Liver (tissue), 9 donors: Measurements from ENCODE around the gene LCORL. TPM values are rescaled to one million over a fixed set of nuclear protein-coding genes. Genes with fewer than 3 reads are reported as not detected.

Experiments used
- DNase-seq: peaks from one replicate; pipeline ENCODE4 v3.0.0-alpha.2; 2017; ENCODE audit warnings: low spot score
- H3K27ac ChIP-seq, 2 donors: one replicate each; pipeline ENCODE4 v1.7.0; 2013; ENCODE audit warnings: inconsistent platforms in 2 of 2, low read length in 2 of 2, control low read depth in 1 of 2, low read depth in 1 of 2, mild to moderate bottlenecking in 1 of 2
- H3K27me3 ChIP-seq, 4 donors: one replicate each; pipeline versions ENCODE4 v1.6.1 to v1.7.0; 2013; ENCODE audit warnings: low read length in 3 of 4, inconsistent platforms in 1 of 4, mild to moderate bottlenecking in 1 of 4, moderate library complexity in 1 of 4; ENCODE audit not compliant: control insufficient read depth in 4 of 4, insufficient read depth in 4 of 4
- H3K36me3 ChIP-seq, 4 donors: one replicate each; pipeline versions ENCODE4 v1.6.1 to v1.7.0; 2013; ENCODE audit warnings: low read length in 3 of 4, mild to moderate bottlenecking in 3 of 4, low read depth in 1 of 4, moderate library complexity in 1 of 4; ENCODE audit not compliant: control insufficient read depth in 4 of 4, insufficient read depth in 3 of 4
- H3K4me1 ChIP-seq, 4 donors: one replicate each; pipeline versions ENCODE4 v1.6.1 to v1.7.0; 2013; ENCODE audit warnings: low read length in 3 of 4, mild to moderate bottlenecking in 3 of 4, moderate library complexity in 1 of 4; ENCODE audit not compliant: control insufficient read depth in 4 of 4, insufficient read depth in 4 of 4
- H3K4me3 ChIP-seq, 3 donors: one replicate each; pipeline versions ENCODE4 v1.6.1 to v1.7.0; 2013; ENCODE audit warnings: low read length in 3 of 3, control low read depth in 1 of 3, low read depth in 1 of 3, mild to moderate bottlenecking in 1 of 3
- H3K9ac ChIP-seq, 2 donors: one replicate each; pipeline ENCODE4 v1.7.0; 2013; ENCODE audit warnings: low read length in 2 of 2, mild to moderate bottlenecking in 2 of 2, moderate library complexity in 2 of 2, control low read depth in 1 of 2, low read depth in 1 of 2
- H3K9me3 ChIP-seq, 4 donors: one replicate each; pipeline versions ENCODE4 v1.6.1 to v1.7.0; 2013; ENCODE audit warnings: low read length in 3 of 4; ENCODE audit not compliant: control insufficient read depth in 4 of 4
- ATF3 ChIP-seq: IDR thresholded peaks from 2 replicates; pipeline ENCODE4 v1.6.1; 2016; ENCODE audit warnings: antibody characterized with exemption
- CTCF ChIP-seq: fragments of 150-350 bp; IDR thresholded peaks from 2 replicates; pipeline ENCODE4 v1.5.1; 2017; ENCODE audit warnings: improper control_type of control experiment, low read depth, low read length; ENCODE audit not compliant: missing input control
- EGR1 ChIP-seq, 2 donors: IDR thresholded peaks; 2 replicates each; pipeline ENCODE4 v1.6.1; 2016 to 2018; ENCODE audit warnings: antibody characterized with exemption in 2 of 2, low read depth in 2 of 2
- FOXA1 ChIP-seq: IDR thresholded peaks from 2 replicates; pipeline ENCODE4 v1.6.1; 2016; ENCODE audit warnings: antibody characterized with exemption
- GABPA ChIP-seq, 2 donors: IDR thresholded peaks in 1 of 2; conservative IDR thresholded peaks in 1 of 2; 2 replicates each; pipeline ENCODE4 v1.6.1; 2016; ENCODE audit warnings: antibody characterized with exemption in 2 of 2, mild to moderate bottlenecking in 1 of 2, moderate library complexity in 1 of 2
- HNF4A ChIP-seq, 2 donors: conservative IDR thresholded peaks; 2 replicates each; pipeline ENCODE4 v1.6.1; 2016; ENCODE audit warnings: antibody characterized with exemption in 2 of 2, mild to moderate bottlenecking in 2 of 2
- HNF4G ChIP-seq: IDR thresholded peaks from 2 replicates; pipeline ENCODE4 v1.6.1; 2016; ENCODE audit warnings: antibody characterized with exemption
- JUND ChIP-seq, 2 donors: IDR thresholded peaks; 2 replicates each; pipeline ENCODE4 v1.6.1; 2016; ENCODE audit warnings: antibody characterized with exemption in 2 of 2
- MAX ChIP-seq: IDR thresholded peaks from 2 replicates; pipeline ENCODE4 v1.6.1; 2016; ENCODE audit warnings: antibody characterized with exemption
- NR2F2 ChIP-seq: IDR thresholded peaks from 2 replicates; pipeline ENCODE4 v1.6.1; 2016; ENCODE audit warnings: antibody characterized with exemption
- RAD21 ChIP-seq, 2 donors: IDR thresholded peaks; 2 replicates each; pipeline ENCODE4 v1.6.1; 2016; ENCODE audit warnings: antibody characterized with exemption in 2 of 2, mild to moderate bottlenecking in 2 of 2
- REST ChIP-seq: IDR thresholded peaks from 2 replicates; pipeline ENCODE4 v1.6.1; 2016; ENCODE audit warnings: antibody characterized with exemption, mild to moderate bottlenecking
- RXRA ChIP-seq, 2 donors: IDR thresholded peaks; 2 replicates each; pipeline ENCODE4 v1.6.1; 2017 to 2018; ENCODE audit warnings: antibody characterized with exemption in 2 of 2, mild to moderate bottlenecking in 1 of 2
- TAF1 ChIP-seq: conservative IDR thresholded peaks from 2 replicates; pipeline ENCODE4 v1.6.1; 2016; ENCODE audit warnings: antibody characterized with exemption, mild to moderate bottlenecking
- YY1 ChIP-seq: IDR thresholded peaks from 2 replicates; pipeline ENCODE4 v1.6.1; 2016; ENCODE audit warnings: antibody characterized with exemption, mild to moderate bottlenecking
- ZBTB33 ChIP-seq: IDR thresholded peaks from 2 replicates; pipeline ENCODE4 v1.6.1; 2016; ENCODE audit warnings: antibody characterized with exemption
- WGBS: extraction: QIAGEN DNeasy Blood & Tissue Kit; methylation state at CpG from one replicate; pipeline ENCODE4 v1.1.7; 2013; 5-methylcytosine and 5-hydroxymethylcytosine counted together
- polyA plus RNA-seq, 2 donors: library from polyadenylated mRNA; stranded (reverse) in 1 of 2; unstranded in 1 of 2; fragments of 200-250 nt in 1 of 2; fragments of >200 nt in 1 of 2; fragmentation: Nextera tagmentation in 1 of 2; extraction: Ambion mirVana in 1 of 2; gene quantifications; one replicate each; pipeline versions ENCODE4 v1.2.1 to v1.2.3, GENCODE V29; 2013 to 2015
- total RNA-seq, 2 donors: library from RNA; depleted of rRNA; stranded (reverse); fragments of >200 nt; gene quantifications; one replicate each; pipeline ENCODE4 v1.2.3, GENCODE V29; 2014
- donor health status: healthy.
- donor health status: healthy.
- donor health status: healthy.
- donor health status: healthy.
- donor health status: healthy.

Gene LCORL
- total and polyA plus RNA-seq, 4 donors: 2.1 to 12.0 (median 6.5) TPM

- Histone ChIP-seq H3K9ac (no peak overlapping the region), H3K4me1 (peaks cover 5 to 24% (median 20%) of the 10 kb centered on the region in 4 donors), H3K4me3 (no peak overlapping the region), H3K27ac (no peak overlapping the region), H3K36me3 (no peaks in the 10 kb centered on the region), H3K27me3 (no peaks in the 10 kb centered on the region), H3K9me3 (no peaks in the 10 kb centered on the region)
- WGBS: 81% methylated on average over 3 of the region's 3 CpGs
- no peak for DNase-seq
- TF ChIP-seq FOXA1 (no peak), YY1 (no peak), EGR1 (IDR thresholded peaks at IDR 0.05; ENCODE audit: low read depth in 2 of 2) (no peak), ATF3 (no peak), CTCF (no peak), RAD21 (IDR thresholded peaks at IDR 0.05) (no peak), TAF1 (no peak), ZBTB33 (no peak), HNF4G (no peak), NR2F2 (no peak), MAX (no peak), GABPA (IDR thresholded peaks at IDR 0.05 in 1 of 2, conservative IDR thresholded peaks at IDR 0.05 in 1 of 2) (no peak), REST (no peak), RXRA (IDR thresholded peaks at IDR 0.05) (no peak), HNF4A (conservative IDR thresholded peaks at IDR 0.05) (no peak), JUND (IDR thresholded peaks at IDR 0.05) (no peak)
These were observed 208.8 kb downstream of the LCORL start for GRCh38 chr4:17812801-17813200.

GRCh38 chr4:17812125-17812524 lies 209.4 kb downstream of the LCORL start:
- Histone ChIP-seq H3K4me3 (no peak overlapping the region), H3K36me3 (no peaks in the 10 kb centered on the region), H3K27me3 (no peaks in the 10 kb centered on the region), H3K4me1 (peaks cover 5 to 29% (median 27%) of the 10 kb centered on the region in 4 donors), H3K9me3 (no peaks in the 10 kb centered on the region), H3K9ac (no peak overlapping the region), H3K27ac (no peak overlapping the region)
- DNase-seq: no peak
- no peak for TF ChIP-seq NR2F2
- TF ChIP-seq MAX: no peak
- WGBS: 31% methylated on average over 3 of the region's 3 CpGs
